Keratinocyte (primary cell): ENCODE measurements around the gene INSC. TPM values are rescaled to one million over a fixed set of nuclear protein-coding genes. Genes with fewer than 3 reads are reported as not detected.

Experiments
- DNase-seq: peaks from one replicate; pipeline ENCODE4 v3.0.0-alpha.2; 2011; ENCODE audit warnings: low read depth, missing footprints, low spot score
- FAIRE-seq: peaks from 2 replicates; lab custom pipeline; 2011; peaks lifted over from hg19 to GRCh38; lab: Jason Lieb, UNC
- H2AFZ ChIP-seq: 2 replicates; pipeline ENCODE4 v1.6.0; 2012; ENCODE audit warnings: low read length, control low read depth, inconsistent platforms; ENCODE audit not compliant: control insufficient read depth
- H3K27ac ChIP-seq: 2 replicates; pipeline ENCODE4 v1.5.1; 2011; ENCODE audit warnings: low read length; ENCODE audit not compliant: control insufficient read depth, insufficient read depth
- H3K27me3 ChIP-seq: 3 replicates; pipeline ENCODE4 v1.6.0; 2011; ENCODE audit warnings: low read length; ENCODE audit not compliant: control insufficient read depth, insufficient read depth; ENCODE audit errors: extremely low read depth
- H3K36me3 ChIP-seq, 2 experiments: 2 replicates in 1 of 2; 3 replicates in 1 of 2; pipeline ENCODE4 v1.5.1; 2011; ENCODE audit warnings: low read length in 2 of 2, mild to moderate bottlenecking in 1 of 2; ENCODE audit not compliant: control insufficient read depth in 2 of 2, insufficient read depth in 2 of 2; ENCODE audit errors: extremely low read depth in 1 of 2
- H3K4me1 ChIP-seq: 3 replicates; pipeline ENCODE4 v1.5.1; 2011; ENCODE audit warnings: low read length; ENCODE audit not compliant: control insufficient read depth, insufficient read depth; ENCODE audit errors: extremely low read depth
- H3K4me2 ChIP-seq: 3 replicates; pipeline ENCODE4 v1.6.0; 2011; ENCODE audit warnings: low read depth, low read length; ENCODE audit not compliant: control insufficient read depth, insufficient read depth; ENCODE audit errors: extremely low read depth
- H3K4me3 ChIP-seq, 3 experiments: fragments of 200-600 bp in 1 of 3; sonication (generic) in 1 of 3; 2 replicates in 2 of 3; 3 replicates in 1 of 3; pipeline ENCODE4 v1.5.1; 2011 to 2016; ENCODE audit warnings: low read length in 3 of 3, mild to moderate bottlenecking in 3 of 3, control low read depth in 2 of 3, inconsistent platforms in 1 of 3, low read depth in 1 of 3, mixed read lengths in 1 of 3, mixed run types in 1 of 3, moderate library complexity in 1 of 3; ENCODE audit not compliant: control insufficient read depth in 2 of 3, insufficient read depth in 2 of 3; ENCODE audit errors: extremely low read depth in 1 of 3
- H3K79me2 ChIP-seq: 2 replicates; pipeline ENCODE4 v1.6.0; 2012; ENCODE audit warnings: low read length; ENCODE audit not compliant: control insufficient read depth, insufficient read depth
- H3K9ac ChIP-seq: 3 replicates; pipeline ENCODE4 v1.6.0; 2011; ENCODE audit warnings: low read length; ENCODE audit not compliant: control insufficient read depth, insufficient read depth; ENCODE audit errors: extremely low read depth
- H3K9me1 ChIP-seq: 3 replicates; pipeline ENCODE4 v1.6.0; 2011; ENCODE audit warnings: low read length; ENCODE audit not compliant: control insufficient read depth, insufficient read depth; ENCODE audit errors: extremely low read depth
- H3K9me3 ChIP-seq: 2 replicates; pipeline ENCODE4 v1.5.1; 2012; ENCODE audit warnings: low read depth, low read length; ENCODE audit not compliant: control insufficient read depth
- H4K20me1 ChIP-seq: 3 replicates; pipeline ENCODE4 v1.6.0; 2011; ENCODE audit warnings: low read length; ENCODE audit not compliant: control insufficient read depth, insufficient read depth; ENCODE audit errors: extremely low read depth
- EZH2 ChIP-seq: IDR thresholded peaks from one replicate; pipeline ENCODE4 v1.6.1; 2012; ENCODE audit warnings: inconsistent platforms, mild to moderate bottlenecking, low read length, moderate library complexity
- dilution Hi-C: fragments of 300-500 bp; cut with MboI; formaldehyde crosslinking; loops from one replicate; pipeline ENCODE4 v1.7.0; 2020; ENCODE audit warnings: low sequenced_read_pairs; ENCODE audit not compliant: extremely low pct_ligation_motif_present
- polyA plus RNA-seq, 5 experiments: library from polyadenylated mRNA; depleted of rRNA in 3 of 5; stranded (reverse) in 3 of 5; stranded (forward) in 1 of 5; unstranded in 1 of 5; fragments of >200 nt; gene quantifications; 1 replicate in 1 of 5; 2 replicates in 3 of 5; 3 replicates in 1 of 5; pipeline versions ENCODE4 v1.2.1 to v1.2.3, GENCODE V29; 2011 to 2012; ENCODE audit warnings: missing spikeins in 2 of 5, low read depth in 1 of 5, low replicate concordance in 1 of 5
- TF ChIP-seq, protein P1 (sequence below), 3 experiments: IDR thresholded peaks in 1 of 3; conservative IDR thresholded peaks in 1 of 3; optimal IDR thresholded peaks in 1 of 3; 2 replicates in 2 of 3; 3 replicates in 1 of 3; pipeline versions ENCODE3 to v1.5.1; 2011; ENCODE audit warnings: low read length in 3 of 3, mild to moderate bottlenecking in 3 of 3, moderate library complexity in 2 of 3, control low read depth in 1 of 3, inconsistent platforms in 1 of 3; ENCODE audit not compliant: insufficient read depth in 2 of 3; ENCODE audit errors: extremely low read depth in 1 of 3

The INSC gene
- polyA plus RNA-seq, 1 donor (not counting 4 experiments of a cell fraction or from before 2014, with no cell fraction given) = 0.13 TPM

DNA sequence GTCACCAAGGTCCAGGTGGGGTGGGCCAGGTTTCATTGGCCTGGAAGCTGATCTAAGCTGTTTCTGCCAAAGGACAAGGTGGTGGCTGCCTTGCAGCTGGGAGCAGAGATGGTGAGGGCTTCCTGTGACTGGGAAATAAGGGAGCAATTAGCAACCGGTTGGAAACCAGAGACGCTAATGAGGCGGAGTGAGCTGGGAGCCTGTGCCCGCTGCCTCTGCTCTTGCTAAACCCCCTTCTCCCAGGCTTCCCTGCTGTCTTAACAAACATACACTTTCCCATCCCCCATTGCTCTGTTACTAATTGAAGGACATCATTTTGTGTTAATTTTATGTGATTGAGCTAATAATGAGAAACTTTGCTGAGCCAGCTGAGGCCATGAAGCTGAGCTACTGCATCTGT, 121.8 kb downstream of the INSC start:
- Histone ChIP-seq H3K27me3 (no peaks in the 10 kb centered on the region), H3K79me2 (no peaks in the 10 kb centered on the region), H3K4me3 (no peak overlapping the region), H3K4me1 (no peaks in the 10 kb centered on the region), H3K27ac (no peak overlapping the region), H4K20me1 (no peaks in the 10 kb centered on the region), H3K36me3 (no peaks in the 10 kb centered on the region), H3K9me3 (no peaks in the 10 kb centered on the region), H3K9ac (no peak overlapping the region), H2AFZ (no peak overlapping the region), H3K4me2 (no peak overlapping the region), H3K9me1 (no peaks in the 10 kb centered on the region)
- DNase-seq = no peak
- dilution Hi-C loops = no loop called here
- TF ChIP-seq, protein P1, sequence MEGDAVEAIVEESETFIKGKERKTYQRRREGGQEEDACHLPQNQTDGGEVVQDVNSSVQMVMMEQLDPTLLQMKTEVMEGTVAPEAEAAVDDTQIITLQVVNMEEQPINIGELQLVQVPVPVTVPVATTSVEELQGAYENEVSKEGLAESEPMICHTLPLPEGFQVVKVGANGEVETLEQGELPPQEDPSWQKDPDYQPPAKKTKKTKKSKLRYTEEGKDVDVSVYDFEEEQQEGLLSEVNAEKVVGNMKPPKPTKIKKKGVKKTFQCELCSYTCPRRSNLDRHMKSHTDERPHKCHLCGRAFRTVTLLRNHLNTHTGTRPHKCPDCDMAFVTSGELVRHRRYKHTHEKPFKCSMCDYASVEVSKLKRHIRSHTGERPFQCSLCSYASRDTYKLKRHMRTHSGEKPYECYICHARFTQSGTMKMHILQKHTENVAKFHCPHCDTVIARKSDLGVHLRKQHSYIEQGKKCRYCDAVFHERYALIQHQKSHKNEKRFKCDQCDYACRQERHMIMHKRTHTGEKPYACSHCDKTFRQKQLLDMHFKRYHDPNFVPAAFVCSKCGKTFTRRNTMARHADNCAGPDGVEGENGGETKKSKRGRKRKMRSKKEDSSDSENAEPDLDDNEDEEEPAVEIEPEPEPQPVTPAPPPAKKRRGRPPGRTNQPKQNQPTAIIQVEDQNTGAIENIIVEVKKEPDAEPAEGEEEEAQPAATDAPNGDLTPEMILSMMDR (optimal IDR thresholded peaks at IDR 0.05 in 1 of 3, IDR thresholded peaks at IDR 0.05 in 1 of 3, conservative IDR thresholded peaks at IDR 0.05 in 1 of 3; ENCODE audit: extremely low read depth in 1 of 3, insufficient read depth in 2 of 3, low read length in 3 of 3) = no peak
- no peak for TF ChIP-seq EZH2
- no peak for FAIRE-seq

- Histone ChIP-seq H3K79me2 (no peaks in the 10 kb centered on the region), H3K4me3 (no peak overlapping the region), H3K9me3 (no peaks in the 10 kb centered on the region), H2AFZ (no peak overlapping the region), H3K9me1 (no peaks in the 10 kb centered on the region), H3K27me3 (no peaks in the 10 kb centered on the region), H3K9ac (no peak overlapping the region), H3K36me3 (no peaks in the 10 kb centered on the region), H3K4me2 (no peak overlapping the region), H3K27ac (no peak overlapping the region), H3K4me1 (no peaks in the 10 kb centered on the region), H4K20me1 (no peaks in the 10 kb centered on the region)
- TF ChIP-seq EZH2 = no peak
- TF ChIP-seq, protein P1 (optimal IDR thresholded peaks at IDR 0.05 in 1 of 3, IDR thresholded peaks at IDR 0.05 in 1 of 3, conservative IDR thresholded peaks at IDR 0.05 in 1 of 3; ENCODE audit: extremely low read depth in 1 of 3, insufficient read depth in 2 of 3, low read length in 3 of 3) = no peak
- dilution Hi-C loops = no loop called here
- no peak for DNase-seq
- FAIRE-seq = no peak
These were observed 124.1 kb downstream of the INSC start for GRCh38 chr11:15238856-15239255.
